ENCODE data around the gene CBLC. TPM values are rescaled to one million over a fixed set of nuclear protein-coding genes. Genes with fewer than 3 reads are reported as not detected.
A peak's percentile ranks its signal among the peaks of the same experiment; 100 is the strongest.

The CBLC gene
- total and polyA plus RNA-seq, 2 donors from 2014 or later: 8.2 to 11.5 TPM

DNA sequence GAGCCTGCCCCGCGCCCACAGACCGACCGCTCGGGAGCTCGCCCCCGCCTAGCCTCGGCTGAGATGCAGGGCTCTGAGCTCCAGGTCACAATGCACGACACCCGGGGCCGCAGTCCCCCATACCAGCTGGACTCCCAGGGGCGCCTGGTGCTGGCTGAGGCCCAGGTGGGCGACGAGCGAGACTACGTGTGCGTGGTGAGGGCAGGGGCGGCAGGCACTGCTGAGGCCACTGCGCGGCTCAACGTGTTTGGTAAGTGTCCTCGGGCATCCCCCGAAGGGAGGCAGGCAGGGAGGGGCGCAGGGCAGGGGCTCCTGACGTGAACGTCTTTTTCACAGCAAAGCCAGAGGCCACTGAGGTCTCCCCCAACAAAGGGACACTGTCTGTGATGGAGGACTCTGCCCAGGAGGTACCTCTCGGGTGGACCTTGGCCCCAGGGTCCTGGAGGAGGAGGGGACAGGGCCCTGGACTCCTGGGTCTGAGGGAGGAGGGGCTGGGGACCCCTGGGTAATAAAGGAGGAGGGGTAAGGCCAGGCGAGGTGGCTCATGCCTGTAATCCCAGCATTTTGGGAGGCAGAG is 34.5 kb downstream of the CBLC start:
- intact Hi-C loops (cut with DNase I): no loop called here
- DNase-seq (peak in 1 of 5 donors; percentile 79), FAIRE-seq (no peak)
- Histone ChIP-seq H3K27ac (ENCODE audit: low read depth in 2 of 2, low read length in 2 of 2) (no peak overlapping the region), H3K9ac (ENCODE audit: low read length in 3 of 3) (no peak overlapping the region), H3K9me3 (ENCODE audit: control insufficient read depth in 2 of 3, insufficient read depth in 1 of 3, low read length in 3 of 3) (no peaks in the 10 kb centered on the region), H3K4me3 (ENCODE audit: low read length in 3 of 3) (no peak overlapping the region), H3K4me1 (ENCODE audit: control insufficient read depth in 2 of 3, insufficient read depth in 2 of 3, low read depth in 1 of 3, low read length in 3 of 3) (peaks cover 0 to 31% (median 13%) of the 10 kb centered on the region in 3 donors), H3K27me3 (ENCODE audit: control insufficient read depth, insufficient read depth, low read length) (no peaks in the 10 kb centered on the region), H3K36me3 (ENCODE audit: control insufficient read depth in 2 of 3, insufficient read depth in 3 of 3, low read length in 3 of 3) (peaks cover 6 to 17% (median 6%) of the 10 kb centered on the region in 3 donors)
- TF ChIP-seq, protein P1, sequence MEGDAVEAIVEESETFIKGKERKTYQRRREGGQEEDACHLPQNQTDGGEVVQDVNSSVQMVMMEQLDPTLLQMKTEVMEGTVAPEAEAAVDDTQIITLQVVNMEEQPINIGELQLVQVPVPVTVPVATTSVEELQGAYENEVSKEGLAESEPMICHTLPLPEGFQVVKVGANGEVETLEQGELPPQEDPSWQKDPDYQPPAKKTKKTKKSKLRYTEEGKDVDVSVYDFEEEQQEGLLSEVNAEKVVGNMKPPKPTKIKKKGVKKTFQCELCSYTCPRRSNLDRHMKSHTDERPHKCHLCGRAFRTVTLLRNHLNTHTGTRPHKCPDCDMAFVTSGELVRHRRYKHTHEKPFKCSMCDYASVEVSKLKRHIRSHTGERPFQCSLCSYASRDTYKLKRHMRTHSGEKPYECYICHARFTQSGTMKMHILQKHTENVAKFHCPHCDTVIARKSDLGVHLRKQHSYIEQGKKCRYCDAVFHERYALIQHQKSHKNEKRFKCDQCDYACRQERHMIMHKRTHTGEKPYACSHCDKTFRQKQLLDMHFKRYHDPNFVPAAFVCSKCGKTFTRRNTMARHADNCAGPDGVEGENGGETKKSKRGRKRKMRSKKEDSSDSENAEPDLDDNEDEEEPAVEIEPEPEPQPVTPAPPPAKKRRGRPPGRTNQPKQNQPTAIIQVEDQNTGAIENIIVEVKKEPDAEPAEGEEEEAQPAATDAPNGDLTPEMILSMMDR (IDR thresholded peaks at IDR 0.05; ENCODE audit: borderline replicate concordance, extremely low read depth, insufficient read depth): no peak

GRCh38 chr19:44813070-44813840 is 35.6 kb downstream of the CBLC start:
- Histone ChIP-seq H3K27me3 (ENCODE audit: control insufficient read depth, insufficient read depth, low read length) (no peaks in the 10 kb centered on the region), H3K4me1 (ENCODE audit: control insufficient read depth in 2 of 3, insufficient read depth in 2 of 3, low read depth in 1 of 3, low read length in 3 of 3) (peaks cover 0 to 24% (median 6%) of the 10 kb centered on the region in 3 donors), H3K9ac (ENCODE audit: low read length in 3 of 3) (no peak overlapping the region), H3K36me3 (ENCODE audit: control insufficient read depth in 2 of 3, insufficient read depth in 3 of 3, low read length in 3 of 3) (peaks cover 6 to 17% (median 6%) of the 10 kb centered on the region in 3 donors), H3K4me3 (ENCODE audit: low read length in 3 of 3) (no peak overlapping the region), H3K9me3 (ENCODE audit: control insufficient read depth in 2 of 3, insufficient read depth in 1 of 3, low read length in 3 of 3) (no peaks in the 10 kb centered on the region), H3K27ac (ENCODE audit: low read depth in 2 of 2, low read length in 2 of 2) (peak overlapping the region in 1 of 2 donors; percentile 4)
- DNase-seq (peak; percentile 33 to 83 (median 51)), FAIRE-seq (no peak)
- TF ChIP-seq, protein P1 (IDR thresholded peaks at IDR 0.05; ENCODE audit: borderline replicate concordance, extremely low read depth, insufficient read depth): no peak
- intact Hi-C loops (cut with DNase I): no loop called here

DNA sequence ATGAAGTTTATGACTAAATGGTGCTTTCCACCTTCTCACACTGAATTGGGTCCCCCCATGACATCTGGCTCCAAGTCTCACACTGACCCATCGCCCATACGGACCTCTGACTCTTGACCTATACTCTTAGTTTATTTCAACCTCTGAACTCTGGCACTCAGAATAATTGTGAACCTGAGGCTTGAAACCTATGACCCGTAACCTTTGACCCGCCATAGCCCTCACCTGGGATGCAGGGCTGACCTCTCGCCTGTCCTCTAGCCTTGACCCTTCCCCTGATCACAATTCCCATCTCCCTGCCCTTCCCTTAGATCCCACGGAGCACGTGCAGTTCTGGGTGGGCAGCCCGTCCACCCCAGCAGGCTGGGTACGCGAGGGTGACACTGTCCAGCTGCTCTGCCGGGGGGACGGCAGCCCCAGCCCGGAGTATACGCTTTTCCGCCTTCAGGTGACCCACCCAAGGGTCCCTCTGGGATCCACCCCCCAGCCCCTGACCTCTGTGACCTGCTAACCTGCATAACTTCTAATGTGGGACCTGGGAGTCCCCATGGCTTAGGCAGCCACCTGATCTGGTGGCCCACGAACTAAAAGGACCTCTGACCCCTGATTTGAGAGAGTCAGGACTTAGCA is 36.3 kb downstream of the CBLC start:
- no peak for FAIRE-seq
- Histone ChIP-seq H3K4me1 (ENCODE audit: control insufficient read depth in 2 of 3, insufficient read depth in 2 of 3, low read depth in 1 of 3, low read length in 3 of 3) (peaks cover 0 to 19% (median 2%) of the 10 kb centered on the region in 3 donors), H3K27me3 (ENCODE audit: control insufficient read depth, insufficient read depth, low read length) (no peaks in the 10 kb centered on the region), H3K9ac (ENCODE audit: low read length in 3 of 3) (no peak overlapping the region), H3K36me3 (ENCODE audit: control insufficient read depth in 2 of 3, insufficient read depth in 3 of 3, low read length in 3 of 3) (peaks cover 6 to 19% (median 6%) of the 10 kb centered on the region in 3 donors), H3K27ac (ENCODE audit: low read depth in 2 of 2, low read length in 2 of 2) (no peak overlapping the region), H3K4me3 (ENCODE audit: low read length in 3 of 3) (no peak overlapping the region), H3K9me3 (ENCODE audit: control insufficient read depth in 2 of 3, insufficient read depth in 1 of 3, low read length in 3 of 3) (no peaks in the 10 kb centered on the region)
- TF ChIP-seq, protein P1 (IDR thresholded peaks at IDR 0.05; ENCODE audit: borderline replicate concordance, extremely low read depth, insufficient read depth): no peak
- intact Hi-C loops (cut with DNase I): no loop called here
- DNase-seq: no peak
